IPS-11a (cell line): Measurements from ENCODE around the gene COL18A1.

Experiments
- H3K4me3 ChIP-seq: one replicate; pipeline ENCODE4 v1.5.1; 2013; ENCODE audit warnings: low read depth, low read length, control low read depth

The COL18A1 gene

GRCh38 chr21:45475797-45476570 lies 71.0 kb downstream of the COL18A1 start:
- H3K4me3 ChIP-seq = no peak overlapping the region

- no peak overlapping the region for H3K4me3 ChIP-seq
Observed at GRCh38 chr21:45476582-45476981, 71.6 kb downstream of the COL18A1 start.

GRCh38 chr21:45477176-45478114 lies 72.5 kb downstream of the COL18A1 start:
- no peak overlapping the region for H3K4me3 ChIP-seq

- no peak overlapping the region for H3K4me3 ChIP-seq
Observed at GRCh38 chr21:45478115-45478801, 73.3 kb downstream of the COL18A1 start.

GRCh38 chr21:45478816-45479669 lies 74.1 kb downstream of the COL18A1 start:
- no peak overlapping the region for H3K4me3 ChIP-seq

GRCh38 chr21:45479691-45480675 lies 75.0 kb downstream of the COL18A1 start:
- H3K4me3 ChIP-seq = no peak overlapping the region

GRCh38 chr21:45480701-45481500 lies 75.9 kb downstream of the COL18A1 start:
- H3K4me3 ChIP-seq = no peak overlapping the region

- H3K4me3 ChIP-seq = no peak overlapping the region
Observed at GRCh38 chr21:45481566-45481965, 76.6 kb downstream of the COL18A1 start.

- H3K4me3 ChIP-seq = no peak overlapping the region
Observed at GRCh38 chr21:45481977-45482898, 77.3 kb downstream of the COL18A1 start.

- no peak overlapping the region for H3K4me3 ChIP-seq
Observed at GRCh38 chr21:45482899-45483821, 78.2 kb downstream of the COL18A1 start.

GRCh38 chr21:45484318-45484717 lies 79.4 kb downstream of the COL18A1 start:
- H3K4me3 ChIP-seq = no peak overlapping the region

- no peak overlapping the region for H3K4me3 ChIP-seq
Observed at GRCh38 chr21:45485686-45486442, 80.9 kb downstream of the COL18A1 start.

GRCh38 chr21:45486443-45487160 lies 81.6 kb downstream of the COL18A1 start:
- H3K4me3 ChIP-seq = no peak overlapping the region

- no peak overlapping the region for H3K4me3 ChIP-seq
Observed at GRCh38 chr21:45487161-45487806, 82.3 kb downstream of the COL18A1 start.
